Prostate gland (tissue), 2 donors: ENCODE measurements around the gene MAN2A2. TPM values are rescaled to one million over a fixed set of nuclear protein-coding genes. Genes with fewer than 3 reads are reported as not detected.
"Not testable (repeated sequence)": the region's sequence is repeated elsewhere in the genome, so short reads cannot be mapped to it uniquely, and the experiment has no call there.

Experiments used
- DNase-seq: peaks from one replicate; pipeline ENCODE4 v3.0.0-alpha.2; 2019; ENCODE audit warnings: low spot score
- H3K27ac ChIP-seq, 2 donors: fragments of 200-600 bp; sonication (generic); 2 replicates each; pipeline ENCODE4 v1.5.1; 2017 to 2019
- H3K27me3 ChIP-seq: fragments of 200-600 bp; sonication (generic); replicated peaks from 2 replicates; pipeline ENCODE4 v1.5.1; 2019; ENCODE audit not compliant: insufficient read depth
- H3K36me3 ChIP-seq, 2 donors: fragments of 200-600 bp; sonication (generic); 1 replicate in 1 of 2; 2 replicates in 1 of 2; pipeline versions ENCODE4 v1.5.1 to v1.8.1; 2017 to 2019
- H3K4me1 ChIP-seq: fragments of 200-600 bp; sonication (generic); replicated peaks from 2 replicates; pipeline ENCODE4 v1.5.1; 2019
- H3K4me3 ChIP-seq, 2 donors: fragments of 200-600 bp; sonication (generic); 2 replicates each; pipeline ENCODE4 v1.5.1; 2017 to 2019
- H3K9me3 ChIP-seq: fragments of 200-600 bp; sonication (generic); 2 replicates; pipeline ENCODE4 v1.5.1; 2017
- CTCF ChIP-seq, 4 experiments: fragments of 200-600 bp in 2 of 4; fragments of 450-650 bp in 2 of 4; sonication (generic) in 2 of 4; IDR thresholded peaks; 1 replicate in 3 of 4; 2 replicates in 1 of 4; pipeline ENCODE4 v1.5.1; 2016 to 2019; ENCODE audit warnings: antibody characterized with exemption in 4 of 4, mild to moderate bottlenecking in 2 of 4, moderate library complexity in 2 of 4
- POLR2A ChIP-seq: fragments of 450-650 bp; IDR thresholded peaks from one replicate; pipeline ENCODE4 v1.6.1; 2016; ENCODE audit warnings: antibody characterized with exemption, mild to moderate bottlenecking
- POLR2AphosphoS5 ChIP-seq: sonication (generic); formaldehyde crosslinking; IDR thresholded peaks from one replicate; pipeline ENCODE4 v1.6.1; 2017; ENCODE audit warnings: antibody characterized with exemption
- WGBS: methylation state at CpG from one replicate; pipeline ENCODE4 v1.1.5; 2018; 5-methylcytosine and 5-hydroxymethylcytosine counted together
- intact Hi-C: fragments of 100-400 bp; cut with DNase I; formaldehyde crosslinking; loops from one replicate; pipeline ENCODE4 v1.14.2; 2022
- total RNA-seq, 2 donors: library from RNA; depleted of rRNA; stranded (reverse); fragments of >200 nt; gene quantifications; one replicate each; pipeline ENCODE4 v1.1.0, GENCODE V29; 2016

The MAN2A2 gene
- total RNA-seq, 2 donors from 2014 or later, result 46.6 to 113 TPM

GRCh38 chr15:90873488-90873997, 29.6 kb upstream of the MAN2A2 start:
- no peaks in the 10 kb centered on the region for H3K27me3 ChIP-seq
- DNase-seq, result no peak
- H3K9me3 ChIP-seq, result no peaks in the 10 kb centered on the region
- 77% methylated on average over 6 of the region's 6 CpGs for WGBS
- peak overlapping the region in 1 of 2 donors; percentile 89 for H3K4me3 ChIP-seq
- H3K4me1 ChIP-seq, result peaks cover 20% of the 10 kb centered on the region
- H3K27ac ChIP-seq, result peak overlapping the region; percentile 93 to 94
- TF ChIP-seq CTCF (IDR thresholded peaks at IDR 0.05) (no peak), POLR2A (no peak), POLR2AphosphoS5 (no peak)
- intact Hi-C loops, result loop anchor here (5.0 kb wide), 1 partner anchor 156 kb away; the partner anchor contains the start of gene BLM
- peaks cover 11 to 31% of the 10 kb centered on the region in 2 donors for H3K36me3 ChIP-seq

- intact Hi-C loops, result loop anchor here (5.0 kb wide), 1 partner anchor 157 kb away; the partner anchor contains the start of gene BLM
- Histone ChIP-seq H3K9me3 (no peaks in the 10 kb centered on the region), H3K27ac (peak overlapping the region; percentile 93 to 94), H3K4me1 (peaks cover 20% of the 10 kb centered on the region), H3K36me3 (peaks cover 11 to 37% of the 10 kb centered on the region in 2 donors), H3K4me3 (peak overlapping the region in 1 of 2 donors; percentile 89), H3K27me3 (no peaks in the 10 kb centered on the region)
- no peak for TF ChIP-seq POLR2A
- peak; percentile 15 for TF ChIP-seq POLR2AphosphoS5
- WGBS, result 23% methylated on average over 15 of the region's 15 CpGs
- DNase-seq, result peak; percentile 51
Observed at GRCh38 chr15:90873998-90874605, 29.0 kb upstream of the MAN2A2 start.

- H3K27ac ChIP-seq, H3K4me3 ChIP-seq, H3K9me3 ChIP-seq, DNase-seq, H3K27me3 ChIP-seq: not testable (repeated sequence)
- Histone ChIP-seq H3K4me1 (peaks cover 20% of the 10 kb centered on the region), H3K36me3 (peaks cover 11 to 45% of the 10 kb centered on the region in 2 donors)
- intact Hi-C loops, result loop anchor here (5.0 kb wide), 1 partner anchor 158 kb away; the partner anchor contains the start of gene BLM
- WGBS, result 87% methylated on average over 9 of the region's 9 CpGs
Observed at GRCh38 chr15:90874986-90875385, 28.1 kb upstream of the MAN2A2 start.

- TF ChIP-seq CTCF (IDR thresholded peaks at IDR 0.05) (no peak), POLR2AphosphoS5 (no peak), POLR2A (no peak)
- intact Hi-C loops, result no loop called here
- Histone ChIP-seq H3K4me3 (no peak overlapping the region), H3K27ac (no peak overlapping the region), H3K36me3 (peaks cover 15 to 50% of the 10 kb centered on the region in 2 donors), H3K9me3 (no peaks in the 10 kb centered on the region), H3K4me1 (peaks cover 20% of the 10 kb centered on the region), H3K27me3 (no peaks in the 10 kb centered on the region)
- no peak for DNase-seq
- WGBS, result 94% methylated on average over 12 of the region's 12 CpGs
Observed at GRCh38 chr15:90875549-90875981, 27.5 kb upstream of the MAN2A2 start.

GRCh38 chr15:90876046-90876445, 27.1 kb upstream of the MAN2A2 start:
- Histone ChIP-seq H3K4me3 (no peak overlapping the region), H3K27ac (no peak overlapping the region), H3K9me3 (no peaks in the 10 kb centered on the region), H3K27me3 (no peaks in the 10 kb centered on the region), H3K36me3 (peaks cover 16 to 53% of the 10 kb centered on the region in 2 donors), H3K4me1 (peaks cover 20% of the 10 kb centered on the region)
- TF ChIP-seq POLR2AphosphoS5 (no peak), POLR2A (no peak), CTCF (IDR thresholded peaks at IDR 0.05) (no peak)
- DNase-seq, result no peak
- intact Hi-C loops, result no loop called here
- 95% methylated on average over 16 of the region's 20 CpGs for WGBS
